Measurements from ENCODE around the gene ZNF70. TPM values are rescaled to one million over a fixed set of nuclear protein-coding genes. Genes with fewer than 3 reads are reported as not detected.
A peak's percentile ranks its signal among the peaks of the same experiment; 100 is the strongest.

The ZNF70 gene
- total RNA-seq, 2 experiments from 2014 or later = 1.2 to 1.3 TPM

DNA sequence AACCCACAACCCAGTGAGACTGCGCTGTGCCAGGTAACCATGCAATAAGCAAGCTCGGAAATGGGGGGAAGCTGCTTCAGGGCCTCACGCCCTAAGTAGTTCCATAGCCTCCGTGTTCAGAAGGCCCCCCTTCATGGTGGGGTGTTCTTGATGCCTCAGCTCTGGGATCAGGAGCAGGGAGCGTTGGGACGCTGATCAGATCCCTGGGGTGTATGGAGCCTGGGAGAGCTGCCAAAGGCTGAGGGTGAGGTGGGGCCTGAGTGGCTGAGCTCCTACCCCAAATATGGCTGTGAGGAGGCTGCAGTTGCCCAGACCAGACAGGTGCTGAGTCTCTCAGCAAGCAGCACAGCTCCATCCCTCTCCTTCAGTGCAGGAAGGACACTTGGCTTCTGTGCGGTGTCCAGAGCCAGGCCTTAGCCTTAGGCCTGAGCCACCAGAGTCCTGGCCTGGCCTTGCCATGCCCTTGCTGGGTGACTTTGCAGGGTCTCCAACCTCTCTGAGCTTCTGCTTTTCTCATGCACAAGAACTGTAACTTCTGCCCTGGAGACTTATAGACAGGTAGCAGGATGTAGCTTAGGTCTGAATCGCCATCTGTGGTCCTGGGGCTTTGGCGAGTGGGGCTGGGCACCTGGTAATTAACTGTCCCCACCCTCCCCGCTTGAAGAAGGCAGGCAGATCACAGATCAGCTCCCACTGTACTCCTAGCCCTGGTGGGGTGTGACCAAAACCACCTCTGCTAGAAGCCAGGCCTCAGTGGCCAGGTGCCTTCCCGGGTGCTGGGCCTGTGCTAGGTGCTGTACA is 27.1 kb upstream of the ZNF70 start:
- POLR2A ChIA-PET = interaction anchor here (1.6 kb wide), 1 partner anchor 10 kb away, joined by 8 read pairs; the partner anchor contains the start of gene CHCHD10
- Mint-ChIP-seq H3K27ac (no peak overlapping the region), H3K9me3 (no peaks in the 10 kb centered on the region), H3K4me1 (ENCODE audit: low read depth) (peaks cover 5% of the 10 kb centered on the region), H3K27me3 (no peaks in the 10 kb centered on the region), H3K36me3 (no peaks in the 10 kb centered on the region), H3K4me3 (no peak overlapping the region)
- intact Hi-C loops (cut with micrococcal nuclease) = no loop called here
- CTCF ChIA-PET = interaction anchor here (0.6 kb wide), 1 partner anchor 11 kb away, joined by 3 read pairs; no protein-coding TSS in a partner anchor
- no peak for DNase-seq

DNA sequence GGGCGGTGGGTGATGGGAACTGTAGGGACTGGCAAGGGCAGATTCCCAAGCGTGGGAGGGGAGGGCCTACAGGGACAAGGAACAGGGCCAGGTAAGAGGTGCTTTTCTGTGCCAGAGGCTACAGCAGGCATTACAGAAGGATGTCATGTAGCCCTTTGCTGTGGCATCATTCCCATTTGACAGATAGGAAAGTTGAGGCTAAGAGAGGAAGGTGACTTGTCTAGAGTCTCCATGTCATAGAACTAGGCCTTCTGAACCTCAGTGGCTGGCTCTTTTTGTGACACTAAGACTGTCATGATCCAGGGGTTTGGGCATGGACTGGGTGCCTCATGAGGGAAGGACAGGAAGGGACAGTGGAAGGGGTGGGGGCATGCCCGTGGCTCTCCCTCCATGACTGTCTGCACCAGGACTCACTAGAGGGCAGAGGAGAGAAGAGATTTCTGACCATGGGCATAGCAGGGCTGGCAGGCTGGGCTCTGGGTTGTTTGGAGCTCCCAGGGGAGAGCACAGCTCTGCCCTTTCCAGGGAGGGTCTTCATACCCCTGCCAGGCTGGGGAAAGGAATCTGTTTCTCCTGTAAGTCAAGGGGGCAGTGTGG is 25.0 kb upstream of the ZNF70 start:
- Mint-ChIP-seq H3K36me3 (no peaks in the 10 kb centered on the region), H3K9me3 (no peaks in the 10 kb centered on the region), H3K4me3 (no peak overlapping the region), H3K27me3 (no peaks in the 10 kb centered on the region), H3K4me1 (ENCODE audit: low read depth) (peaks cover 15% of the 10 kb centered on the region), H3K27ac (no peak overlapping the region)
- ChIA-PET CTCF (no interaction called here), POLR2A (interaction anchor here (0.7 kb wide), 1 partner anchor 10 kb away, joined by 3 read pairs; no protein-coding TSS in a partner anchor)
- no peak for DNase-seq
- intact Hi-C loops (cut with micrococcal nuclease) = no loop called here

DNA sequence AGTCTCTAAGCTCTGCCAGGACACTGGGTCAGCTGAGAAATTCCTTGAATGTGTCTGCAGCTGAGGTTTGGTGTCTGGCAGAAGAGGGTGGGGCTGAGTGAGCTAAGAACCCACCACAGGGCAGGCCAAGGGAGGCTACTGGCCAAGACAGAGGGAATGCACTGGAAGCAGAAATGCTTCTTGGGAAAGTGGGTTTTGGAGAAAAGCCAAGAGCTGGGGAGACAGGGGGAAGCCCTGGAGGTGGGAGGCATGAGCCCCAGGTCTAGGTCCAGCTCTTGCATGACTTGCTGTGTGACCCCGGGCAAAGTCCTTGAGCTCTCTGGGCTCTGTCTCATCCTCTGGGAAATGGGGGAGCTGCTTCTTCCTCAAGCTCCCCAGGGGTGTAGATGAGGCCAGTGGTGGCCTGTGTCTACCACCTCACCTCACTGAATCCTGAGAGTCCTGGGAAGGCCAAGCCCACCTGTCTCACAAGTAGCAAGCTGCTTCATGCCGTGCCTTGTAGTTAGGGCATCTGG is 24.1 kb upstream of the ZNF70 start:
- ChIA-PET POLR2A (interaction anchor here (1.0 kb wide), 1 partner anchor 82 kb away, joined by 3 read pairs; the partner anchor contains the start of gene SLC2A11), CTCF (interaction anchor here (0.9 to 1.3 kb wide), 2 partner anchors 12 to 75 kb away, joined by 3 read pairs; partner anchors contain the start of gene SMARCB1)
- Mint-ChIP-seq H3K27me3 (no peaks in the 10 kb centered on the region), H3K4me1 (ENCODE audit: low read depth) (peaks cover 15% of the 10 kb centered on the region), H3K36me3 (no peaks in the 10 kb centered on the region), H3K4me3 (no peak overlapping the region), H3K9me3 (no peaks in the 10 kb centered on the region), H3K27ac (no peak overlapping the region)
- intact Hi-C loops (cut with micrococcal nuclease) = no loop called here
- no peak for DNase-seq

DNA sequence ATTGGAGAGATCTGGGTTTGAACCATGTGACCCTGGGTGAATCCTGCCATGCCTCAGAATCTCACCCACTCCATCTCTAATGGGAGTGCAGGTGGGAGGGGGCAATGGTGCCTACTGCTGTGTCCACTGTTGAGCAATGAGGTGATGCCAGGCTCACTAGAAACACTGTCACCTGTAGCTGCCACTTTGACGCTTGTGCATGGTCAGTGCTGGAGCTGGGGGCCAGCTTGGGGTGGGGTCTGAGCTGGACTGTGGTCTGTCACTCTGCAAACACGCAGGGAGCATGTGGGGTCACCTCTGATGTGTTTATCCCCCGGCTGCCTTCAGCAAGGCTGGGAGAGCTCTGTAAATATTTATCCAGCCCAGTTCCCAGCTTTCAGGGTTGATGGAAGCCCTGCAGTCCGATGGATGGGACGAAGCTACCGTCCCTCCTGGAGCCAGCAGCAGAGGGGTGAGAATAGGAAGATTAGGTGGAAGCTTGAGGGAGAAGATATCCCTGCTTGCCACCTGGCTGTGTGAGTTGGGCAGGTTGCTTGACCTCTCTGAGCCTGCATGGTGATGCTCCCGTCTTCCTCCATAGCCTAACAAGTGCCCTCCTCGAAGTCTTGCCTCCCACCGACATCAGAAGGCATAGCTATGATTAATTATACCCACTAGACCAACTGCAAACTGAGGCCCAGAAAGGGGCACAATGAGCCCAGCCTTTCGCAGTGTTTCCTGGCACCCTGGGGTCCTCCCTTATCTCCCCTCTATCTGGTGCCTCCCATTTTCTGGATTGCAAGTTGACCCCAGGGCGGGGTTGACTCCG is 23.4 kb upstream of the ZNF70 start:
- no peak for DNase-seq
- Mint-ChIP-seq H3K9me3 (no peaks in the 10 kb centered on the region), H3K4me3 (no peak overlapping the region), H3K36me3 (no peaks in the 10 kb centered on the region), H3K27ac (no peak overlapping the region), H3K27me3 (no peaks in the 10 kb centered on the region), H3K4me1 (ENCODE audit: low read depth) (peaks cover 15% of the 10 kb centered on the region)
- POLR2A ChIA-PET = interaction anchor here (1.0 kb wide), 1 partner anchor 83 kb away, joined by 3 read pairs; the partner anchor contains the start of gene SLC2A11
- CTCF ChIA-PET = interaction anchor here (0.9 to 1.3 kb wide), 2 partner anchors 13 to 75 kb away, joined by 3 read pairs; partner anchors contain the start of gene SMARCB1
- intact Hi-C loops (cut with micrococcal nuclease) = no loop called here

DNA sequence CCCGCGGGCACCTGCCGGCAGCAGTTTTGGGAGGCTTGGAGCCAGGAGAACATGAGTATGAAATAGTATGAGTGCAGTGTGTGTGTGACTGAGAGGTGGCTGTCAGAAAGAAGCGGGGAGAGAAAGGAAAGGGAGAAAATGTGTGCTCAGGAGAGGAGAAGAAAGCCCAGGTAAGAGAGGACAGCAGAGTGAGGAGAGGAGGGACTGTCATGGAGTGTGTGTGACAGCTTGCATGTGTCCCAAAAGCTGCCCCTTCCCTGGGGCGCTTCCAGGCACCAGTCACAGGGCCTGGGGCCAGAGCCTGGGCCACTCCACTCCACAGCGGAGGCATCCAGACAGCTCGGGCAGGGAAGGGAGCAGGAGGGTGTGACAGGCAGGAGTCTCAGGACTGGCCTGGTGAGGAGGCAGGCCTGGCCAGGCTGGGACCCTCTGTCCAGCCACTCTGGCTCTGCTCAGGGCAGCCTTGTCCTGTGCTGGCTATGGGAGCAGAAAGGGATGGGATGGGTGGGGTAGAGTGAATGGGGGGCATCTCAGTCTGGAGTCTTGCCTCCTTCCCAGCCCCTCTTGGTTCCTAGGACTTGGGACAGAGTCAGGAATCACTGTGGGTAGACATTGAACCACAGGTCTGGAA is 22.7 kb upstream of the ZNF70 start:
- POLR2A ChIA-PET = no interaction called here
- Mint-ChIP-seq H3K27ac (no peak overlapping the region), H3K4me3 (peak overlapping the region; percentile 4)

DNA sequence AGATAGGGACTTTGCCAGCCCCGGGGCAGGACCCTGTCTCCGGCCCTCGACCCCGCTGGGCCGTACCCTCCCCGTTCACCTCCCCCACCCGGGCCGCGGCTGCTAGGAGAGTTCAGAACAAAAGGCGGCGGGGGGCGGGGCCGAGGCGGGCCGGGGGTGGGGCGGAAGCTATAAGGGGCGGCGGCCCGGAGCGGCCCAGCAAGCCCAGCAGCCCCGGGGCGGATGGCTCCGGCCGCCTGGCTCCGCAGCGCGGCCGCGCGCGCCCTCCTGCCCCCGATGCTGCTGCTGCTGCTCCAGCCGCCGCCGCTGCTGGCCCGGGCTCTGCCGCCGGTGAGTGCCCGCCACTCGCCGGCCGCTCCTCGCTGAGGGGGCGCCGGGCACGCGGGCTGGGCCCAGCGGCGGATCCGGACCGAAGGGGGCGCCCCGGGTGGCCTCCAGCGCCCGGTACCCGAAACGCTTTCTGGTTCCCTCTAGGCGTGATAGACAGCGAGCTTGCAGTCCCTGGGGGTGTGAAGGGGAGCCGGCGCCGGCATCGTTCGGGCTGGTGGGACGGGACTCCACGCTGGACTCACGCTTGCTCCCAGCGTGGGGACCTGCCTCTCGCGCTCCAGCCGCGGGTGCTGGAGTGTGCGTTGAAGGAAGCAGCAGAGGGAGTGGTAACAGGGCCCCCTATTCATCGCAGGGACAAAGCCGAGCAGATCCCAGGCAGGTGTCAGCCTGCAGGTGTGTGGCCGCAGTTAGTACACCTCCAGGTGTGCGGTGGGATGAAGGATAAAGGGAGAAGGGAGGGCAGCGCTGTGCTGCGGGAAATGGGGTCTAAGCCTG is 21.9 kb upstream of the ZNF70 start, which contains the start of gene MMP11:
Gene MMP11, plus strand, starts transcription at position 201 of the 825 bp plus-strand sequence. Its CDS starts 22 bp downstream, at position 223.
- peak; percentile 58 for DNase-seq
- Mint-ChIP-seq H3K4me1 (ENCODE audit: low read depth) (peaks cover 15% of the 10 kb centered on the region), H3K27ac (no peak within 1 kb of the TSS), H3K36me3 (no peaks in the 10 kb centered on the region), H3K27me3 (no peaks in the 10 kb centered on the region), H3K9me3 (no peaks in the 10 kb centered on the region), H3K4me3 (peak within 1 kb of the TSS; percentile 62)
- ChIA-PET CTCF (interaction anchor here (1.4 kb wide), 1 partner anchor 77 kb away, joined by 4 read pairs; no protein-coding TSS in a partner anchor), POLR2A (interaction anchor here (2.1 kb wide), 1 partner anchor 14 kb away, joined by 6 read pairs; the partner anchor contains the start of gene SMARCB1)
- intact Hi-C loops (cut with micrococcal nuclease) = loop anchor here (2.0 kb wide), 1 partner anchor 14 kb away; the partner anchor contains the start of gene SMARCB1

More for the DNA sequence above, 22.7 kb upstream of the ZNF70 start:
- no peak for DNase-seq
- H3K4me1 Mint-ChIP-seq (ENCODE audit: low read depth) = peaks cover 15% of the 10 kb centered on the region
- CTCF ChIA-PET = interaction anchor here (1.3 to 1.4 kb wide), 2 partner anchors 76 kb away, joined by 3 to 4 read pairs; no protein-coding TSS in a partner anchor
- intact Hi-C loops (cut with micrococcal nuclease) = loop anchor here (2.0 kb wide), 1 partner anchor 13 kb away; the partner anchor contains the start of gene SMARCB1
- no peaks in the 10 kb centered on the region for H3K36me3 Mint-ChIP-seq
- no peaks in the 10 kb centered on the region for H3K9me3 Mint-ChIP-seq
- no peaks in the 10 kb centered on the region for H3K27me3 Mint-ChIP-seq

DNA sequence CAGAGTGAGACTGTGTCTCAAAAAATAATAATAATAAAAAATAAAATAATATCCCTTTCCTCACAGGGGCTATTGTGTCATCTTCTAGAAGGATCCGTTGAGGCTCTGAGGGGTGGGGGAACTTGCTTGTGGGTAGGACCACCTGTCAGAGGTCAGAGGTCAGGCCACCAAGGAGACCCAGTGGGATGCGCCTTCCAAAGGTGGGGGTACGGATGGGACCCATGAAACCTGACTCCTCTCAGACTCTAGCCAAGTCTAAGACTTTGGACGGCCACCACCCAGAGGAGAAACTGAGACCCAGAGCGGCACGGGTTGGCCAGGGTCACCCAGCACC is 21.4 kb upstream of the ZNF70 start:
- Mint-ChIP-seq H3K4me1 (ENCODE audit: low read depth) (peaks cover 15% of the 10 kb centered on the region), H3K27ac (no peak overlapping the region), H3K27me3 (no peaks in the 10 kb centered on the region), H3K36me3 (no peaks in the 10 kb centered on the region), H3K4me3 (peak overlapping the region; percentile 62), H3K9me3 (no peaks in the 10 kb centered on the region)
- CTCF ChIA-PET = interaction anchor here (1.4 kb wide), 1 partner anchor 78 kb away, joined by 4 read pairs; no protein-coding TSS in a partner anchor
- intact Hi-C loops (cut with micrococcal nuclease) = loop anchor here (2.0 kb wide), 1 partner anchor 15 kb away; the partner anchor contains the start of gene SMARCB1
- no peak for DNase-seq
- POLR2A ChIA-PET = interaction anchor here (2.1 kb wide), 1 partner anchor 15 kb away, joined by 6 read pairs; the partner anchor contains the start of gene SMARCB1

DNA sequence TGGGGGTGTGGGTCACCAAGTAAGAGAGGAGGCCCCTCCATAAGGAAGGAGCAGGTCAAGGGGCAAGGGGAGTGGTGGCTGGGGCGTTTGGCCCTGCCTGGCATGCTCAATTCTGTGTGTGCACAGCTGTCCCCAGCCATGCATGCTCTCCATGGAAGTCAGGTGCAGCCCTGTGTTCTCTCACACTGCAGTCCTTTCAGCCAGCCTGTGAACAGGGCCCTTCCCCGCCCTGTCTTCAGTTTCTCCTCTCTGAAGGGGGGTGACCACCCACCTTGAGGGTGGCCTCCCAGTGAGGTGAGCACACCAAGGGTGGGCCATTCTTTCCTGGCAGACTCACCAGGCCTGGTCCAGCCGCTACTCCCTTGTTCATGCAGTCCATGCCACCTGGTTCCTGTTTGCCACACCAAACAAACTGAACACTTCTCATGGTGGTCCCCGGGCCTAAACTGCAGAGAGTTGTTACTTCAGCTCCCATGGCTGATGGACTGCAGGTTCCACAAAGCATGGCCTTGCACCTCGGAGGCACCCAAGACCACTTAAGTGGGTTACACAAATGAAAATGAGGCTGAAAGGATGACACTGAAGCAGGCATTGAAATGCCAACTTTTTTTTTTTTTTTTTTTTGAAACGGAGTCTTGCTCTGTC is 18.5 kb upstream of the ZNF70 start:
- Mint-ChIP-seq H3K4me1 (ENCODE audit: low read depth) (peaks cover 32% of the 10 kb centered on the region), H3K27ac (no peak overlapping the region), H3K4me3 (no peak overlapping the region), H3K36me3 (peaks cover 5% of the 10 kb centered on the region), H3K9me3 (no peaks in the 10 kb centered on the region), H3K27me3 (no peaks in the 10 kb centered on the region)
- no peak for DNase-seq
- CTCF ChIA-PET = interaction anchor here (0.7 to 2.9 kb wide), 5 partner anchors 16 to 179 kb away, joined by 3 to 12 read pairs (median 4); partner anchors contain the start of genes MIF and VPREB3
- intact Hi-C loops (cut with micrococcal nuclease) = loop anchor here (10.0 kb wide), 1 partner anchor 65 kb away; no protein-coding TSS in a partner anchor
- POLR2A ChIA-PET = no interaction called here

DNA sequence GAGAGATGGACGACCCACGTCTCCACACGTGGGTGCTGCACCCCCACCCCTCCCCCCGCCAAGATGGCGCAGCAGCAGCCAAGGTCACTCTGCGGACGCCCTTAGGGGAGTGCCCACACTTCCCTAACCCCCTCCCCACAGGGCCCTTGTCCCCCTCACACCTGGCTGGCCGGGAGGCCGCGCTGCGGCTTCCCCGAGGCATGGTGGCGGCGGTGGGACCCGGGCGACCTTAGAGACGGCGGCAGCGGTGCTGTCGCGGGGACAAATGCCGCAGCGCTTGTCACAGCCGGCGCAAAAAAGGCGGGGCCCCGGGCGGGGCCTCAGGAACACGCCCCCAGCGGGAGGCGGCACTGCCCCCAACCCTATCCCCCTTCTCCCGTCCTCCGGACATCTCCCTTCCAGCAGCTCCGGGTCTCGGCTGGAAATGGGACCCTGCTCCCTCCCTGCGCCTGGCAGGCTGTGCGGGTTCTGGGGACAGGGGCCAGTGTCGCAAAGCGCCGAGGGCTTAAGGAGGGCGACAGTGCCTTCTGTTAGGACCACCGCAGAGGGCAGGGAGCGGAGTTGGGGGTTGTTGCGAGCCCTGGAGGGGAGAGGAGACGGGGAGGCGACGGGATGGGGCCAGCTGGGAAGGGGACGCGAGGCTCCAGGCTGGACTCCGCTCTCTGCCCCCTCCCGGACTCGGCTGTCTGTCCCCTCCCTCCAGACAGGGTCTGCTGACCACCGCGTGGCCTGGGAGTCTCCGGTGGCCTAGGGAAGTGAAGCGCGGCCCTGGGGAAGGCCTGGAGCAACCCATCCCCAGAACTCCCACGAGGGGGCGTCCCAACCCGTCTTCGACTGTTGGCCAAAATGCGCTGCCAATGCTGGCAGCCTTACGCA is 17.0 kb upstream of the ZNF70 start, which contains the start of gene CHCHD10:
Gene CHCHD10, minus strand, starts transcription at position 300 of the 876 bp plus-strand sequence. Its CDS starts 98 bp downstream, at position 202.
- DNase-seq = peak; percentile 84
- peak within 1 kb of the TSS; percentile 76 for H3K4me3 Mint-ChIP-seq
- ChIA-PET POLR2A (interaction anchor here (0.6 to 1.4 kb wide), 6 partner anchors 10 to 82 kb away, joined by 3 to 8 read pairs (median 4); no protein-coding TSS in a partner anchor), CTCF (interaction anchor here (0.8 to 2.9 kb wide), 4 partner anchors 67 to 126 kb away, joined by 4 to 12 read pairs (median 4); partner anchors contain the start of gene MIF)
- peaks cover 5% of the 10 kb centered on the region for H3K36me3 Mint-ChIP-seq
- peak within 1 kb of the TSS; percentile 42 for H3K27ac Mint-ChIP-seq
- no peaks in the 10 kb centered on the region for H3K27me3 Mint-ChIP-seq
- intact Hi-C loops (cut with micrococcal nuclease) = loop anchor here (10.0 kb wide), 1 partner anchor 63 kb away; no protein-coding TSS in a partner anchor
- peaks cover 40% of the 10 kb centered on the region for H3K4me1 Mint-ChIP-seq (ENCODE audit: low read depth)
- H3K9me3 Mint-ChIP-seq = no peaks in the 10 kb centered on the region
